PC-3 (cell line): ENCODE measurements around the gene SH3D19. TPM values are rescaled to one million over a fixed set of nuclear protein-coding genes. Genes with fewer than 3 reads are reported as not detected.
"Not testable (repeated sequence)": the region's sequence is repeated elsewhere in the genome, so short reads cannot be mapped to it uniquely, and the experiment has no call there.

Experiments
- ATAC-seq: fragments of 200-7000 bp; cut with Tn5 transposase; 2 replicates; pipeline ENCODE4 v1.9.1; 2020; ENCODE audit warnings: mild to moderate bottlenecking, moderate library complexity
- BruUV-seq: library from RNA; stranded (reverse); fragments of 400-500 nt; replicated peaks from 2 replicates; lab custom pipeline; 2021; lab: Mats Ljungman, UMichigan
- CTCF ChIA-PET: fragments of 300-600 bp; sonication (Branson Sonifier 250); formaldehyde crosslinking; loops from one replicate; lab custom pipeline; 2022; ENCODE audit warnings: antibody characterized with exemption; lab: Charles Lee
- POLR2A ChIA-PET: fragments of 300-600 bp; sonication (Branson Sonifier 250); formaldehyde crosslinking; loops from one replicate; lab custom pipeline; 2022; ENCODE audit warnings: antibody characterized with exemption; ENCODE audit not compliant: unreplicated experiment; lab: Charles Lee
- DNase-seq: peaks from one replicate; pipeline ENCODE4 v3.0.0-alpha.2; 2015
- H2AFZ ChIP-seq: fragments of 300-600 bp; sonication (generic); 2 replicates; pipeline ENCODE4 v1.6.0; 2016; ENCODE audit warnings: antibody characterized with exemption, low read length
- H3F3A ChIP-seq: fragments of 300-600 bp; sonication (generic); one replicate; pipeline ENCODE4 v1.6.0; 2017; ENCODE audit warnings: antibody characterized with exemption, low read length, control low read depth, mild to moderate bottlenecking; ENCODE audit not compliant: unreplicated experiment
- H3K27ac ChIP-seq: fragments of 300-600 bp; sonication (generic); 2 replicates; pipeline ENCODE4 v1.5.1; 2016; ENCODE audit warnings: mild to moderate bottlenecking, low read length
- H3K27me3 ChIP-seq: fragments of 300-600 bp; sonication (generic); 2 replicates; pipeline ENCODE4 v1.6.1; 2016; ENCODE audit warnings: low read length, mixed read lengths
- H3K36me3 ChIP-seq: fragments of 300-600 bp; sonication (generic); 2 replicates; pipeline ENCODE4 v1.6.1; 2016; ENCODE audit warnings: low read depth, mixed run types, low read length, mixed read lengths
- H3K4me1 ChIP-seq: fragments of 300-600 bp; sonication (generic); 2 replicates; pipeline ENCODE4 v1.5.1; 2016; ENCODE audit warnings: low read length; ENCODE audit not compliant: insufficient read depth
- H3K4me2 ChIP-seq: fragments of 300-600 bp; sonication (generic); 2 replicates; pipeline ENCODE4 v1.6.0; 2016; ENCODE audit warnings: low read length
- H3K4me3 ChIP-seq: fragments of 300-600 bp; sonication (generic); 2 replicates; pipeline ENCODE4 v1.5.1; 2016; ENCODE audit warnings: mild to moderate bottlenecking, low read length, mixed read lengths
- H3K79me2 ChIP-seq: fragments of 300-600 bp; sonication (generic); 2 replicates; pipeline ENCODE4 v1.6.1; 2017; ENCODE audit warnings: low read length, mixed read lengths
- H3K9ac ChIP-seq: fragments of 300-600 bp; sonication (generic); 2 replicates; pipeline ENCODE4 v1.6.0; 2016; ENCODE audit warnings: mild to moderate bottlenecking, low read length
- H3K9me2 ChIP-seq: fragments of 300-600 bp; sonication (generic); replicated peaks from 2 replicates; pipeline ENCODE4 v1.6.1; 2016; ENCODE audit warnings: mixed run types, low read length, mixed read lengths
- H3K9me3 ChIP-seq: fragments of 300-600 bp; sonication (generic); 2 replicates; pipeline ENCODE4 v1.6.1; 2016; ENCODE audit warnings: low read length, mixed read lengths
- H4K20me1 ChIP-seq: fragments of 300-600 bp; sonication (generic); 2 replicates; pipeline ENCODE4 v1.6.1; 2016; ENCODE audit warnings: low read length, mixed read lengths
- CTCF ChIP-seq: fragments of 300-600 bp; sonication (generic); conservative IDR thresholded peaks from 2 replicates; pipeline ENCODE4 v1.5.1; 2017; ENCODE audit warnings: antibody characterized with exemption, low read depth, mild to moderate bottlenecking, low read length
- EZH2 ChIP-seq: fragments of 300-600 bp; sonication (generic); IDR thresholded peaks from one replicate; pipeline ENCODE4 v1.6.1; 2017; ENCODE audit warnings: antibody characterized with exemption, mild to moderate bottlenecking, low read length; ENCODE audit not compliant: unreplicated experiment
- EZH2phosphoT487 ChIP-seq: fragments of 300-600 bp; sonication (generic); IDR thresholded peaks from 2 replicates; pipeline ENCODE4 v1.6.1; 2018; ENCODE audit warnings: mild to moderate bottlenecking, antibody characterized with exemption, low read length, borderline replicate concordance
- intact Hi-C: fragments of 100-400 bp; cut with micrococcal nuclease; formaldehyde crosslinking; loops from 2 replicates; pipeline ENCODE4 v1.9.0; 2023
- total RNA-seq: library from RNA; depleted of rRNA; stranded (reverse); fragments of >200 nt; gene quantifications from 2 replicates; pipeline ENCODE4 v1.2.3, GENCODE V29; 2014

Gene SH3D19
- total RNA-seq, 1 experiment from 2014 or later = 30.1 TPM

- no peak overlapping the region for H3K27ac ChIP-seq
- no peaks in the 10 kb centered on the region for H4K20me1 ChIP-seq
- TF ChIP-seq CTCF (no peak), EZH2phosphoT487 (no peak), EZH2 (no peak)
- no peaks in the 10 kb centered on the region for H3K4me1 ChIP-seq
- no peak overlapping the region for H3K4me3 ChIP-seq
- H3K79me2 ChIP-seq = no peaks in the 10 kb centered on the region
- H3K36me3 ChIP-seq = peaks cover 5% of the 10 kb centered on the region; the same call in 1 of the 2 replicates
- no peaks in the 10 kb centered on the region for H3F3A ChIP-seq
- ChIA-PET POLR2A (no interaction called here), CTCF (no interaction called here)
- no peak for DNase-seq
- no peak overlapping the region for H3K9ac ChIP-seq
- no peak for ATAC-seq
- no peaks in the 10 kb centered on the region for H3K9me2 ChIP-seq
- H2AFZ ChIP-seq = no peak overlapping the region
- H3K4me2 ChIP-seq = no peak overlapping the region
- no peaks in the 10 kb centered on the region for H3K9me3 ChIP-seq
- BruUV-seq = no TSS peak
- intact Hi-C loops = no loop called here
- no peaks in the 10 kb centered on the region for H3K27me3 ChIP-seq
Measured at GRCh38 chr4:151142758-151143157, 182.6 kb downstream of the SH3D19 start.

GRCh38 chr4:151139814-151140213 lies 185.6 kb downstream of the SH3D19 start:
- H3K9me2 ChIP-seq = no peaks in the 10 kb centered on the region
- H3K36me3 ChIP-seq = peaks cover 3% of the 10 kb centered on the region; the same call in 1 of the 2 replicates
- H3K27ac ChIP-seq = no peak overlapping the region
- no peaks in the 10 kb centered on the region for H3K4me1 ChIP-seq
- H3K79me2 ChIP-seq = no peaks in the 10 kb centered on the region
- no TSS peak for BruUV-seq
- H2AFZ ChIP-seq = no peak overlapping the region
- no peaks in the 10 kb centered on the region for H3K27me3 ChIP-seq
- TF ChIP-seq CTCF (no peak), EZH2phosphoT487 (no peak), EZH2 (no peak)
- POLR2A ChIA-PET = no interaction called here
- no peak overlapping the region for H3K9ac ChIP-seq
- CTCF ChIA-PET = no interaction called here
- H3F3A ChIP-seq = no peaks in the 10 kb centered on the region
- DNase-seq (no peak), ATAC-seq (no peak)
- H3K4me3 ChIP-seq = no peak overlapping the region
- no peaks in the 10 kb centered on the region for H3K9me3 ChIP-seq
- intact Hi-C loops = no loop called here
- no peaks in the 10 kb centered on the region for H4K20me1 ChIP-seq
- no peak overlapping the region for H3K4me2 ChIP-seq

- H3K27me3 ChIP-seq, H3K27ac ChIP-seq, CTCF ChIA-PET, H3K9ac ChIP-seq, H3K4me2 ChIP-seq, BruUV-seq, H3K79me2 ChIP-seq, H3K36me3 ChIP-seq, intact Hi-C loops, H3K4me3 ChIP-seq, ATAC-seq, H4K20me1 ChIP-seq, H3K9me2 ChIP-seq, H3K4me1 ChIP-seq, DNase-seq, POLR2A ChIA-PET, H3K9me3 ChIP-seq, H2AFZ ChIP-seq, H3F3A ChIP-seq: not testable (repeated sequence)
Measured at GRCh38 chr4:151136048-151136447, 189.4 kb downstream of the SH3D19 start.
